HEK293 (cell line): ENCODE results near the gene ESR1.

Source experiments
- BCL11A ChIP-seq: fragments of 450-650 bp; formaldehyde crosslinking; IDR thresholded peaks from 2 replicates; pipeline ENCODE4 v1.5.1; 2016; ENCODE audit warnings: low read depth, missing biosample characterization, missing genetic modification characterization
- GLI2 ChIP-seq: fragments of 450-650 bp; formaldehyde crosslinking; IDR thresholded peaks from 2 replicates; pipeline ENCODE4; 2017; ENCODE audit warnings: missing biosample characterization, missing genetic modification characterization, low read depth, borderline replicate concordance
- KLF1 ChIP-seq: fragments of 450-650 bp; formaldehyde crosslinking; IDR thresholded peaks from 2 replicates; pipeline ENCODE4 v1.5.1; 2016; ENCODE audit warnings: missing biosample characterization, missing genetic modification characterization
- OSR2 ChIP-seq: fragments of 450-650 bp; formaldehyde crosslinking; IDR thresholded peaks from 2 replicates; pipeline ENCODE4 v1.5.1; 2016; ENCODE audit warnings: missing biosample characterization, missing genetic modification characterization
- OVOL3 ChIP-seq: fragments of 450-650 bp; formaldehyde crosslinking; IDR thresholded peaks from 2 replicates; pipeline ENCODE4 v1.5.1; 2016; ENCODE audit warnings: missing biosample characterization, missing genetic modification characterization
- TCF7L2 ChIP-seq: IDR thresholded peaks from 2 replicates; pipeline ENCODE4 v1.6.1; 2011; ENCODE audit warnings: low read depth, mild to moderate bottlenecking, inconsistent platforms, low read length, moderate library complexity, borderline replicate concordance
- TRIM28 ChIP-seq: IDR thresholded peaks from 2 replicates; pipeline ENCODE4 v1.6.1; 2011; ENCODE audit warnings: low read length, control low read depth, borderline replicate concordance
- YY1 ChIP-seq: fragments of 450-650 bp; formaldehyde crosslinking; IDR thresholded peaks from 2 replicates; pipeline ENCODE4 v1.5.1; 2018; ENCODE audit warnings: missing biosample characterization, missing genetic modification characterization
- ZBTB1 ChIP-seq: fragments of 450-650 bp; formaldehyde crosslinking; IDR thresholded peaks from 2 replicates; pipeline ENCODE4 v1.5.1; 2016; ENCODE audit warnings: missing biosample characterization, missing genetic modification characterization
- ZFP37 ChIP-seq: fragments of 450-650 bp; formaldehyde crosslinking; IDR thresholded peaks from 2 replicates; pipeline ENCODE4 v1.5.1; 2016; ENCODE audit warnings: missing biosample characterization, missing genetic modification characterization
- ZNF10 ChIP-seq: fragments of 450-650 bp; formaldehyde crosslinking; IDR thresholded peaks from 2 replicates; pipeline ENCODE4 v1.5.1; 2017; ENCODE audit warnings: missing biosample characterization, missing genetic modification characterization
- ZNF138 ChIP-seq: fragments of 450-650 bp; formaldehyde crosslinking; IDR thresholded peaks from 2 replicates; pipeline ENCODE4 v1.5.1; 2016; ENCODE audit warnings: missing biosample characterization, missing genetic modification characterization, borderline replicate concordance
- ZNF146 ChIP-seq: fragments of 450-650 bp; formaldehyde crosslinking; IDR thresholded peaks from 2 replicates; pipeline ENCODE4 v1.5.1; 2016; ENCODE audit warnings: missing biosample characterization, missing genetic modification characterization
- ZNF157 ChIP-seq: fragments of 450-650 bp; formaldehyde crosslinking; IDR thresholded peaks from 2 replicates; pipeline ENCODE4 v1.5.1; 2016; ENCODE audit warnings: missing biosample characterization, missing genetic modification characterization
- ZNF184 ChIP-seq: fragments of 450-650 bp; IDR thresholded peaks from 2 replicates; pipeline ENCODE4 v1.5.1; 2018; ENCODE audit warnings: missing biosample characterization, mild to moderate bottlenecking, missing genetic modification characterization
- ZNF214 ChIP-seq: fragments of 450-650 bp; formaldehyde crosslinking; IDR thresholded peaks from 2 replicates; pipeline ENCODE4 v1.5.1; 2017; ENCODE audit warnings: missing biosample characterization, mild to moderate bottlenecking, missing genetic modification characterization, borderline replicate concordance
- ZNF24 ChIP-seq: fragments of 450-650 bp; formaldehyde crosslinking; IDR thresholded peaks from 2 replicates; pipeline ENCODE4 v1.5.1; 2016; ENCODE audit warnings: missing biosample characterization, missing genetic modification characterization
- ZNF274 ChIP-seq, 2 experiments: fragments of 200-500 bp in 1 of 2; fragments of 450-650 bp in 1 of 2; sonication (Bioruptor generic) in 1 of 2; formaldehyde crosslinking in 1 of 2; IDR thresholded peaks; 2 replicates each; pipeline versions ENCODE4 v1.5.1 to v1.6.1; 2014 to 2016; ENCODE audit warnings: borderline replicate concordance in 1 of 2, inconsistent platforms in 1 of 2, low read length in 1 of 2, missing biosample characterization in 1 of 2, missing genetic modification characterization in 1 of 2
- ZNF423 ChIP-seq: fragments of 450-650 bp; formaldehyde crosslinking; IDR thresholded peaks from 2 replicates; pipeline ENCODE4 v1.5.1; 2016; ENCODE audit warnings: missing biosample characterization, missing genetic modification characterization
- ZNF48 ChIP-seq: fragments of 450-650 bp; formaldehyde crosslinking; IDR thresholded peaks from 2 replicates; pipeline ENCODE4 v1.5.1; 2016; ENCODE audit warnings: missing biosample characterization, missing genetic modification characterization
- ZNF501 ChIP-seq: fragments of 450-650 bp; formaldehyde crosslinking; IDR thresholded peaks from 2 replicates; pipeline ENCODE4 v1.5.1; 2016; ENCODE audit warnings: missing biosample characterization, missing genetic modification characterization
- ZNF544 ChIP-seq: fragments of 450-650 bp; formaldehyde crosslinking; IDR thresholded peaks from 2 replicates; pipeline ENCODE4 v1.5.0; 2017; ENCODE audit warnings: missing biosample characterization, missing genetic modification characterization
- ZNF548 ChIP-seq: fragments of 450-650 bp; formaldehyde crosslinking; IDR thresholded peaks from 2 replicates; pipeline ENCODE4 v1.5.1; 2016; ENCODE audit warnings: missing biosample characterization, missing genetic modification characterization
- ZNF596 ChIP-seq: fragments of 450-650 bp; IDR thresholded peaks from 2 replicates; pipeline ENCODE4 v1.5.0; 2018; ENCODE audit warnings: missing biosample characterization, mild to moderate bottlenecking, missing genetic modification characterization, moderate library complexity
- ZNF610 ChIP-seq: fragments of 450-650 bp; formaldehyde crosslinking; IDR thresholded peaks from 2 replicates; pipeline ENCODE4 v1.5.1; 2016; ENCODE audit warnings: missing biosample characterization, missing genetic modification characterization, borderline replicate concordance
- ZNF660 ChIP-seq: fragments of 450-650 bp; IDR thresholded peaks from 2 replicates; pipeline ENCODE4 v1.5.1; 2018; ENCODE audit warnings: missing biosample characterization, mild to moderate bottlenecking, missing genetic modification characterization
- ZNF747 ChIP-seq: fragments of 450-650 bp; formaldehyde crosslinking; IDR thresholded peaks from 2 replicates; pipeline ENCODE4 v1.5.1; 2016; ENCODE audit warnings: missing biosample characterization, missing genetic modification characterization
- TF ChIP-seq, protein P1 (sequence below): fragments of 450-650 bp; formaldehyde crosslinking; IDR thresholded peaks from 2 replicates; pipeline ENCODE4 v1.5.1; 2016; ENCODE audit warnings: missing biosample characterization, missing genetic modification characterization
- TF ChIP-seq, protein P2 (sequence below): fragments of 450-650 bp; formaldehyde crosslinking; IDR thresholded peaks from 2 replicates; pipeline ENCODE4 v1.5.1; 2016; ENCODE audit warnings: missing biosample characterization, missing genetic modification characterization
- TF ChIP-seq, protein P3 (sequence below): fragments of 450-650 bp; IDR thresholded peaks from 2 replicates; pipeline ENCODE4 v1.5.1; 2018; ENCODE audit warnings: missing biosample characterization, mild to moderate bottlenecking, missing genetic modification characterization
- TF ChIP-seq, protein P4 (sequence below): fragments of 450-650 bp; formaldehyde crosslinking; IDR thresholded peaks from 2 replicates; pipeline ENCODE4 v1.5.1; 2016; ENCODE audit warnings: missing biosample characterization, missing genetic modification characterization, low read depth
- TF ChIP-seq, protein P5 (sequence below): fragments of 450-650 bp; formaldehyde crosslinking; IDR thresholded peaks from 2 replicates; pipeline ENCODE4 v1.5.0; 2017; ENCODE audit warnings: missing biosample characterization, missing genetic modification characterization, borderline replicate concordance

The ESR1 gene

DNA sequence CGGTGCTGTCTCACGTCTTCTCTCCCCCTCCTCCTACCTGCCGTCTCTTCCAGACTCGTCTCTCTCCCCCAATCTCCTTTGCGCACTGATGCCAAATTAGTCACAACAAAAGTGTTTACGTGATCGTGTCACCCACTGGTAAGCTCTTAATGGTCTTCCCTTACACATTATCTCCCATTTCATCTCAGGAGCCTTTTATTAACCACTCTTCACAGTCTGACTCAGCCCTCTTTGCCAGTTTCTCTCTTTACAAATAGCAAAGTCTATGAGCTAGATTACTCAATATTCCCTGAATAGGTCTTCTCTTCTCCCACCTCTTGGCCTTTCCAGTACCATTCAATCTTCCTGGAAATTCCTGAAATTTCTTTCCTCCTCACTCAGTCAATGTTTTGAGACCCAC is 247.0 kb downstream of the ESR1 start (continued):
- peak; percentile 59; the same call in 1 of the 2 replicates for TF ChIP-seq TRIM28
- peak; percentile 73; the same call in 1 of the 2 replicates for TF ChIP-seq ZNF660 (tag by site-specific recombination)
- TF ChIP-seq ZNF157 (tag by site-specific recombination): no peak
- peak; percentile 75; the same call in 1 of the 2 replicates for TF ChIP-seq ZNF24 (tag by site-specific recombination)
- TF ChIP-seq ZNF423 (tag by site-specific recombination): no peak
- peak; percentile 76 for TF ChIP-seq OSR2 (tag by site-specific recombination)
- no peak for TF ChIP-seq YY1
- TF ChIP-seq ZNF214: no peak
- no peak for TF ChIP-seq ZNF274 (IDR thresholded peaks at IDR 0.05; ENCODE audit: low read length)
- no peak for TF ChIP-seq ZNF274 (tag by site-specific recombination; IDR thresholded peaks at IDR 0.05; ENCODE audit: borderline replicate concordance)
- peak; percentile 56; the same call in 1 of the 2 replicates for TF ChIP-seq OVOL3 (tag by site-specific recombination)
- no peak for TF ChIP-seq ZNF747 (tag by site-specific recombination)
- TF ChIP-seq ZNF146: no peak
- TF ChIP-seq, protein P1, sequence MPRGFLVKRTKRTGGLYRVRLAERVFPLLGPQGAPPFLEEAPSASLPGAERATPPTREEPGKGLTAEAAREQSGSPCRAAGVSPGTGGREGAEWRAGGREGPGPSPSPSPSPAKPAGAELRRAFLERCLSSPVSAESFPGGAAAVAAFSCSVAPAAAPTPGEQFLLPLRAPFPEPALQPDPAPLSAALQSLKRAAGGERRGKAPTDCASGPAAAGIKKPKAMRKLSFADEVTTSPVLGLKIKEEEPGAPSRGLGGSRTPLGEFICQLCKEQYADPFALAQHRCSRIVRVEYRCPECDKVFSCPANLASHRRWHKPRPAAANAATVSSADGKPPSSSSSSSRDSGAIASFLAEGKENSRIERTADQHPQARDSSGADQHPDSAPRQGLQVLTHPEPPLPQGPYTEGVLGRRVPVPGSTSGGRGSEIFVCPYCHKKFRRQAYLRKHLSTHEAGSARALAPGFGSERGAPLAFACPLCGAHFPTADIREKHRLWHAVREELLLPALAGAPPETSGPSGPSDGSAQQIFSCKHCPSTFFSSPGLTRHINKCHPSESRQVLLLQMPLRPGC (tag by site-specific recombination): peak; percentile 91
- TF ChIP-seq, protein P2, sequence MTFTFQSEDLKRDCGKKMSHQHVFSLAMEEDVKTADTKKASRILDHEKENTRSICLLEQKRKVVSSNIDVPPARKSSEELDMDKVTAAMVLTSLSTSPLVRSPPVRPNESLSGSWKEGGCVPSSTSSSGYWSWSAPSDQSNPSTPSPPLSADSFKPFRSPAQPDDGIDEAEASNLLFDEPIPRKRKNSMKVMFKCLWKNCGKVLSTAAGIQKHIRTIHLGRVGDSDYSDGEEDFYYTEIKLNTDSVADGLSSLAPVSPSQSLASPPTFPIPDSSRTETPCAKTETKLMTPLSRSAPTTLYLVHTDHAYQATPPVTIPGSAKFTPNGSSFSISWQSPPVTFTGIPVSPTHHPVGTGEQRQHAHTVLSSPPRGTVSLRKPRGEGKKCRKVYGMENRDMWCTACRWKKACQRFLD (tag by site-specific recombination): no peak
- no peak for TF ChIP-seq GLI2 (tag by site-specific recombination)
- TF ChIP-seq, protein P3, sequence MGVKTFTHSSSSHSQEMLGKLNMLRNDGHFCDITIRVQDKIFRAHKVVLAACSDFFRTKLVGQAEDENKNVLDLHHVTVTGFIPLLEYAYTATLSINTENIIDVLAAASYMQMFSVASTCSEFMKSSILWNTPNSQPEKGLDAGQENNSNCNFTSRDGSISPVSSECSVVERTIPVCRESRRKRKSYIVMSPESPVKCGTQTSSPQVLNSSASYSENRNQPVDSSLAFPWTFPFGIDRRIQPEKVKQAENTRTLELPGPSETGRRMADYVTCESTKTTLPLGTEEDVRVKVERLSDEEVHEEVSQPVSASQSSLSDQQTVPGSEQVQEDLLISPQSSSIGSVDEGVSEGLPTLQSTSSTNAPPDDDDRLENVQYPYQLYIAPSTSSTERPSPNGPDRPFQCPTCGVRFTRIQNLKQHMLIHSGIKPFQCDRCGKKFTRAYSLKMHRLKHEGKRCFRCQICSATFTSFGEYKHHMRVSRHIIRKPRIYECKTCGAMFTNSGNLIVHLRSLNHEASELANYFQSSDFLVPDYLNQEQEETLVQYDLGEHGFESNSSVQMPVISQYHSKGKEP (tag by site-specific recombination): no peak
- TF ChIP-seq ZBTB1: no peak
- no peak for TF ChIP-seq ZNF48 (tag by site-specific recombination)
- peak; percentile 90 for TF ChIP-seq ZNF184
- TF ChIP-seq ZFP37: peak; percentile 78; the same call in 1 of the 2 replicates
- TF ChIP-seq ZNF138: no peak
- no peak for TF ChIP-seq ZNF610 (tag by site-specific recombination)
- no peak for TF ChIP-seq KLF1 (tag by site-specific recombination)
- TF ChIP-seq TCF7L2: no peak
- TF ChIP-seq, protein P4, sequence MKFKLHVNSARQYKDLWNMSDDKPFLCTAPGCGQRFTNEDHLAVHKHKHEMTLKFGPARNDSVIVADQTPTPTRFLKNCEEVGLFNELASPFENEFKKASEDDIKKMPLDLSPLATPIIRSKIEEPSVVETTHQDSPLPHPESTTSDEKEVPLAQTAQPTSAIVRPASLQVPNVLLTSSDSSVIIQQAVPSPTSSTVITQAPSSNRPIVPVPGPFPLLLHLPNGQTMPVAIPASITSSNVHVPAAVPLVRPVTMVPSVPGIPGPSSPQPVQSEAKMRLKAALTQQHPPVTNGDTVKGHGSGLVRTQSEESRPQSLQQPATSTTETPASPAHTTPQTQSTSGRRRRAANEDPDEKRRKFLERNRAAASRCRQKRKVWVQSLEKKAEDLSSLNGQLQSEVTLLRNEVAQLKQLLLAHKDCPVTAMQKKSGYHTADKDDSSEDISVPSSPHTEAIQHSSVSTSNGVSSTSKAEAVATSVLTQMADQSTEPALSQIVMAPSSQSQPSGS: no peak
- TF ChIP-seq ZNF544: no peak
- no peak for TF ChIP-seq ZNF10
- 0 out of 2 replicates have a peak, but pooled peaks have one; percentile 35 for TF ChIP-seq ZNF501 (tag by site-specific recombination)
- TF ChIP-seq BCL11A: peak; percentile 80; the same call in 1 of the 2 replicates
- no peak for TF ChIP-seq ZNF548
- TF ChIP-seq, protein P5, sequence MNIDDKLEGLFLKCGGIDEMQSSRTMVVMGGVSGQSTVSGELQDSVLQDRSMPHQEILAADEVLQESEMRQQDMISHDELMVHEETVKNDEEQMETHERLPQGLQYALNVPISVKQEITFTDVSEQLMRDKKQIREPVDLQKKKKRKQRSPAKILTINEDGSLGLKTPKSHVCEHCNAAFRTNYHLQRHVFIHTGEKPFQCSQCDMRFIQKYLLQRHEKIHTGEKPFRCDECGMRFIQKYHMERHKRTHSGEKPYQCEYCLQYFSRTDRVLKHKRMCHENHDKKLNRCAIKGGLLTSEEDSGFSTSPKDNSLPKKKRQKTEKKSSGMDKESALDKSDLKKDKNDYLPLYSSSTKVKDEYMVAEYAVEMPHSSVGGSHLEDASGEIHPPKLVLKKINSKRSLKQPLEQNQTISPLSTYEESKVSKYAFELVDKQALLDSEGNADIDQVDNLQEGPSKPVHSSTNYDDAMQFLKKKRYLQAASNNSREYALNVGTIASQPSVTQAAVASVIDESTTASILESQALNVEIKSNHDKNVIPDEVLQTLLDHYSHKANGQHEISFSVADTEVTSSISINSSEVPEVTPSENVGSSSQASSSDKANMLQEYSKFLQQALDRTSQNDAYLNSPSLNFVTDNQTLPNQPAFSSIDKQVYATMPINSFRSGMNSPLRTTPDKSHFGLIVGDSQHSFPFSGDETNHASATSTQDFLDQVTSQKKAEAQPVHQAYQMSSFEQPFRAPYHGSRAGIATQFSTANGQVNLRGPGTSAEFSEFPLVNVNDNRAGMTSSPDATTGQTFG: 0 out of 2 replicates have a peak, but pooled peaks have one; percentile 17
- no peak for TF ChIP-seq ZNF596 (tag by site-specific recombination)
